ELF-1 (cell line): ENCODE measurements around the gene POU5F1.
A peak's percentile ranks its signal among the peaks of the same experiment; 100 is the strongest.
"Not testable (repeated sequence)": the region's sequence is repeated elsewhere in the genome, so short reads cannot be mapped to it uniquely, and the experiment has no call there.

Experiments used
- DNase-seq: peaks from one replicate; pipeline ENCODE4 v3.0.0-alpha.2; 2016; ENCODE audit warnings: low read depth, low spot score

Gene POU5F1

GRCh38 chr6:31190488-31190887 is 20.0 kb upstream of the POU5F1 start:
- DNase-seq = no peak

- not testable (repeated sequence) for DNase-seq
Observed at GRCh38 chr6:31189223-31189622, 18.7 kb upstream of the POU5F1 start.

GRCh38 chr6:31187780-31188194 is 17.3 kb upstream of the POU5F1 start:
- no peak for DNase-seq

GRCh38 chr6:31186052-31186734 is 15.7 kb upstream of the POU5F1 start:
- no peak for DNase-seq

- not testable (repeated sequence) for DNase-seq
Observed at GRCh38 chr6:31185695-31186051, 15.2 kb upstream of the POU5F1 start.

- not testable (repeated sequence) for DNase-seq
Observed at GRCh38 chr6:31183859-31184258, 13.4 kb upstream of the POU5F1 start.

GRCh38 chr6:31183287-31183686 is 12.8 kb upstream of the POU5F1 start:
- DNase-seq = not testable (repeated sequence)

- DNase-seq = peak; percentile 67
Observed at GRCh38 chr6:31180500-31180899, 10.0 kb upstream of the POU5F1 start.

- DNase-seq = no peak
Observed at GRCh38 chr6:31179896-31180295, 9.4 kb upstream of the POU5F1 start.

- DNase-seq = no peak
Observed at GRCh38 chr6:31179042-31179386, 8.5 kb upstream of the POU5F1 start.

GRCh38 chr6:31178143-31179041 is 7.9 kb upstream of the POU5F1 start:
- DNase-seq = no peak

GRCh38 chr6:31175971-31176370 is 5.5 kb upstream of the POU5F1 start:
- no peak for DNase-seq

- no peak for DNase-seq
Observed at GRCh38 chr6:31174378-31174777, 3.9 kb upstream of the POU5F1 start.

GRCh38 chr6:31173406-31173805 is 2.9 kb upstream of the POU5F1 start:
- no peak for DNase-seq

- peak; percentile 92 for DNase-seq
Observed at GRCh38 chr6:31172973-31173384, 2.5 kb upstream of the POU5F1 start.

GRCh38 chr6:31171931-31172905 is 1.7 kb upstream of the POU5F1 start:
- peak; percentile 88 for DNase-seq

GRCh38 chr6:31170987-31171671 is 647 bp upstream of the POU5F1 start:
- DNase-seq = peak; percentile 42

GRCh38 chr6:31169858-31170599 is 453 bp downstream of the POU5F1 start:
- not testable (repeated sequence) for DNase-seq

- DNase-seq = peak; percentile 71
Observed at GRCh38 chr6:31169123-31169857, 1.2 kb downstream of the POU5F1 start.

- peak; percentile 79 for DNase-seq
Observed at GRCh38 chr6:31168606-31169005, 1.9 kb downstream of the POU5F1 start.
